Measurements from ENCODE around the gene MLST8. TPM values are rescaled to one million over a fixed set of nuclear protein-coding genes. Genes with fewer than 3 reads are reported as not detected.

Gene MLST8, protein sequence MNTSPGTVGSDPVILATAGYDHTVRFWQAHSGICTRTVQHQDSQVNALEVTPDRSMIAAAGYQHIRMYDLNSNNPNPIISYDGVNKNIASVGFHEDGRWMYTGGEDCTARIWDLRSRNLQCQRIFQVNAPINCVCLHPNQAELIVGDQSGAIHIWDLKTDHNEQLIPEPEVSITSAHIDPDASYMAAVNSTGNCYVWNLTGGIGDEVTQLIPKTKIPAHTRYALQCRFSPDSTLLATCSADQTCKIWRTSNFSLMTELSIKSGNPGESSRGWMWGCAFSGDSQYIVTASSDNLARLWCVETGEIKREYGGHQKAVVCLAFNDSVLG
- total RNA-seq (10 to 100 TPM; 10.6 to 29.2 TPM), polyA plus RNA-seq (ENCODE audit: insufficient read length in 2 of 2) (10 to 100 TPM; 76.6 to 80.9 TPM)
- long read RNA-seq, donor 1, transcript MLST8-215 (9 exons, 1,861 nt), result minor isoform, 5 of 41 reads
- long read RNA-seq, donor 1, transcript MLST8-232 (9 exons, 1,870 nt), result major isoform, 12 of 41 reads
- long read RNA-seq, donor 1, transcript MLST8-203 (9 exons, 1,691 nt), result minor isoform, 8 of 41 reads
- long read RNA-seq, donor 1, transcript MLST8-230 (8 exons, 2,116 nt), result minor isoform, 6 of 41 reads
- long read RNA-seq, donor 1, partial matches to known transcripts, result 0 of 41 reads
- long read RNA-seq, donor 1, other reads (novel, unspliced or antisense), result 0 of 41 reads
- long read RNA-seq, donor 2, partial matches to known transcripts, result 0 of 13 reads
- long read RNA-seq, donor 2, other reads (novel, unspliced or antisense), result 0 of 13 reads
- long read RNA-seq, donor 3, transcript MLST8-230 (8 exons, 2,116 nt), result minor isoform, 5 of 73 reads
- long read RNA-seq, donor 3, transcript MLST8-232 (9 exons, 1,870 nt), result major isoform, 6 of 73 reads
- long read RNA-seq, donor 3, partial matches to known transcripts, result 0 of 73 reads
- long read RNA-seq, donor 3, other reads (novel, unspliced or antisense), result 44 of 73 reads
- long read RNA-seq, donor 4, transcript MLST8-232 (9 exons, 1,870 nt), result major isoform, 8 of 31 reads
- long read RNA-seq, donor 4, partial matches to known transcripts, result 5 of 31 reads
- long read RNA-seq, donor 4, other reads (novel, unspliced or antisense), result 0 of 31 reads

DNA sequence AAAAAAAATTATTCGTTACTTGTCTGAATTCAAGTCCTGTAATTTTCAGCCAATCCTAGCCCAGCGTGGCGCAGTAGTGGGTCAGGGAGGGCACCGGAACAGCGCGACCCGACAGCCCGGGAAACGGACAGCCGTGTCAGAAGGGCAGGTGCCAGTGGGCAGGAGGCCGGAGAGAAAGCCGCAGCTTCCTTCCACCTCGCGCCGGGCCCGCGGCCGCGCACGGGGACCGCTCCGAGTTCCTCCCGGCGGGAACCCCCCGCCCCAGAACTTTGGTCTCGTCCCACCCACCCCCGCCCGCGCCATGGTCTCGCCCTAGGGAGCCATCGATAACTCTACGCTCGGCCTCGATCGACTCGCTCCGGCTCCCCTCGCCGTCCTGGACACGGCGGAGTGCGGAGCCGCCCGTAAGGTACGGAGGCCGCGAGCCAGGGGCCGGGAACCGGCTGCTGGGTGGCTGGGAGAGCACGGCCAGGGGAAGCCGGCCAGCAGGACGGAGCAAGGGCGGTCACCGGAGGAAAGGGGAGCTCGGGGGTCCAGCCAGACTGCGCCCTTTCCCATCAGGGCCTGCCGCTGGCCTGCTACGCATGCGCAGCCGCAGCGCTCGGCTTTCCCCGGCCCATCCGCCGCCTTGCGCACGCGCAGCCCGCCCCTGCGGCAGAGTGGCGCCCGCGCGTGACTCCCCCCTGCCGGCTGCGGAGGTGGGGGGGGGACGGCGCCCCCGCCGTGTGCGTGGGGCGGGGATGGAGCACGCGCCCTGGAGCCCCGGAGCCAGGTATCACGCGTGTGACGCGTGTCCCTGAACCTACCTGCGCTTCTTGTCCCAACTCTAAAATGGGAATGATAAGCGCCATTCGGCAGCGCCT, at the start of gene MLST8:
TSS of gene MLST8 (plus strand) at position 351 of the 863 bp plus-strand sequence. CDS start 632 bp downstream, outside the sequence.
- Histone ChIP-seq H3K36me3 (ENCODE audit: control insufficient read depth, insufficient read depth, low read length) (peaks cover 43% of the 10 kb centered on the region), H3K27ac (ENCODE audit: low read depth, low read length) (peak within 1 kb of the TSS; percentile 95), H3K4me3 (ENCODE audit: low read depth, low read length) (peak within 1 kb of the TSS; percentile 90), H3K4me1 (ENCODE audit: control insufficient read depth, insufficient read depth, low read length) (peaks cover 30% of the 10 kb centered on the region), H3K27me3 (ENCODE audit: control insufficient read depth, insufficient read depth, low read length) (no peaks in the 10 kb centered on the region), H3K9me3 (ENCODE audit: control insufficient read depth, insufficient read depth, low read length) (no peaks in the 10 kb centered on the region)
- WGBS (ENCODE audit: insufficient coverage), result under 1% methylated on average over 89 of the region's 93 CpGs
- peak; percentile 78 to 97 (median 83) for DNase-seq (ENCODE audit: low read depth in 4 of 6, low spot score in 6 of 6)

DNA sequence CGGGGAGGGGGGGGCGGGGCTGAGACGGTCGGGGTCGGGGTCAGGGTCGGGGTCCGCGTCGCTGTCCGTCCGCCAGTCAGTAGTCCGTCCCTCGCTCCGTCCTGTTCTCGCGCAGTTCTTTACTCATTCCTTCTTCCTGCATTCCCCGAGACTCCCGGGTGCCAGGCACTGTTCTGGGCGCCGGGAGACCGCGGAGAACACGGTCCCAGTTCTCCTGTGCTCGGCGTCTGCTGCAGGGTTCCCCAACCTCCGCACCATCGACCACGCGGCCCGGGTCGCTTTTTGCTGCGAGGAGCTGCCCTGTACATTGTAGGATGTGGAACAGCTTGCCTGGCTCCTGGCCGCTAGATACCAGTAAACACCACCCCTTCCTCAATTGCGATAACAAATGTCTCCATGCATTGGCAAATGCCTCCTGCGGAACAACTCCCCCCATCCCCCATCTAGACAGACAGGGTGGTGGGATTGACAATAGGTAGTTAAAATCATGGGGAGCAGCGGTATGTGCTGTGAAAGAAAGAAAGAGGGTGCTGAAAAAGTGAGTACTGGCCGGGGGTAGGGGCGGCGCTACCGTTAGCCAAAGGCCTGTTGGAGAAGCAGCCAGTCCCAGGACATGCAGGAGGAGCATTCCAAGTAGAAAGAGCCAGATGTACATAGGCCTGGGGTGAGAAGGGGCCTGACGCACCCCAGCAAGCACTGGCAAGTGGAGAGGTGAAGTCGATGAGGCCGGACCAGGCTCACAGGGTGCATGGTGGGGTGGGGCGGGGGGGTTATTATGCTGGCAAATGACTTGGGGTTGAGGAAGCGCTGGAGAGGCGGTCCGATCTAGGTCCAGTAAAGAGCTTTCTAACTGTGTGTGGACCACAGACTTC, 49.0 kb upstream of the MLST8 start:
- peak in 2 of 6 donors; percentile 36 to 68 for DNase-seq (ENCODE audit: low read depth in 4 of 6, low spot score in 6 of 6)
- WGBS (ENCODE audit: insufficient coverage), result 6% methylated on average over 35 of the region's 47 CpGs

DNA sequence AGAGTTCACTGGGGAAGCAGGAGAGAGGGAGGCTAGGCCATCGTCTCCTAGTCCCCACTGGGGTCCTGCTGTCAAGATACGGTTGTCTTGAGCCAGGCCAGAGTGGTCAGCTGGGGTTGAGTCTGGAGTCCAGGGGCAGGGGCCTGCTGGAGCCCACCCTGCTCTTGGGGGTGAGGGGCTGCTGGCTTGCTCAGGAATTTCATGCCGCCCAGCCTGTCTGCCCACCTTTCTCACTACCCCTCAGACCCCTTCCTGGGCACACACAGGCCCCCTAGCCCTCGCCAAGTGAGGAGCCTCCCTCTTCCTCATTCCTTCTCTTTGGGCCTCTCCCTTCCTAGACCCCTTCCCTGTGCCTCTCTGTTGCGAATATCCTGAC, 48.4 kb upstream of the MLST8 start:
- Histone ChIP-seq H3K27ac (ENCODE audit: low read depth, low read length) (peak overlapping the region; percentile 83), H3K9me3 (ENCODE audit: control insufficient read depth, insufficient read depth, low read length) (no peaks in the 10 kb centered on the region), H3K36me3 (ENCODE audit: control insufficient read depth, insufficient read depth, low read length) (peaks cover 62% of the 10 kb centered on the region), H3K4me1 (ENCODE audit: control insufficient read depth, insufficient read depth, low read length) (peaks cover 86% of the 10 kb centered on the region), H3K27me3 (ENCODE audit: control insufficient read depth, insufficient read depth, low read length) (no peaks in the 10 kb centered on the region), H3K4me3 (ENCODE audit: low read depth, low read length) (peak overlapping the region; percentile 62)
- WGBS (ENCODE audit: insufficient coverage), result 54% methylated on average over 4 of the region's 5 CpGs
- DNase-seq (ENCODE audit: low read depth in 4 of 6, low spot score in 6 of 6), result no peak

More for the DNA sequence above, 49.0 kb upstream of the MLST8 start:
- Histone ChIP-seq H3K4me1 (ENCODE audit: control insufficient read depth, insufficient read depth, low read length) (peaks cover 86% of the 10 kb centered on the region), H3K9me3 (ENCODE audit: control insufficient read depth, insufficient read depth, low read length) (no peaks in the 10 kb centered on the region), H3K36me3 (ENCODE audit: control insufficient read depth, insufficient read depth, low read length) (peaks cover 62% of the 10 kb centered on the region), H3K27ac (ENCODE audit: low read depth, low read length) (peak overlapping the region; percentile 83), H3K27me3 (ENCODE audit: control insufficient read depth, insufficient read depth, low read length) (no peaks in the 10 kb centered on the region), H3K4me3 (ENCODE audit: low read depth, low read length) (peak overlapping the region; percentile 62)

DNA sequence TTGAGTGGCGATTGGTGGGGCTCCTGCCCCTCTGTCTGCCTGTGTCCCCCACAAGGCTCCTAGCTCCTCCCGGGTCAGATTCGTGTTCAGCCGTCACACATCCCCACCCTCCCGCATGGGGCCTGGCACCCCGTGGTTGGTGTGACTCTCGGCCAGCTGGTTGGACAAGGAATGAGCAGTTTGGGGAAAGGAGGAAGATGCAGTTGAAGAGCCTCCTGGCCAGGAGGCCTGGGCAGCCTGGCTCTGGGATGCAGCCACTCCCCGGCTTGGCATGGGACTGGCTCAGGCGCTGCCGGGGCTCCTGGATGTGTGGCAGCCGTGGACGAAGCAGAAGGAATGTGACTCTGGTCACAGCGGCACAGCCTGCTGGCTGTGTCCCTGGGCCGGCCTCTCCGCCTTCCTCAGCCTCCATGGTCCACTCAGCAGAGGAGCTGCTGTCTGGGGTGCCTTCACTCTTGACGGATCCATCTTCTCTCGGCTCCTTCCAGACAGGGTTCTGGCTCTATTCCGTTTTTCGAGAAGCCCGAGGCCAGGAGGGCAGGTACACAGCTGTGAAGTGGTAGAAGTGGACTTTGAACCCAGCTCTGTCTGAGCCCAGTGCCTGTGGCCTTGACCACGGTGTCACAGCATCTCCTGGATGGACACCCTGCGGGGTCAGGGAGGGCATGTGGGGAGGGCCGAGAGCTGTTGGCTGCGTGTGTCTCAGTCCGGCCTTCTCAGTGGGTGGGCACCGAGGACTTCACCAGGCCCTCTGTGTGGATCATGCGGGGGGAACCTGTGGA, 47.6 kb upstream of the MLST8 start:
- Histone ChIP-seq H3K27me3 (ENCODE audit: control insufficient read depth, insufficient read depth, low read length) (no peaks in the 10 kb centered on the region), H3K9me3 (ENCODE audit: control insufficient read depth, insufficient read depth, low read length) (no peaks in the 10 kb centered on the region), H3K4me3 (ENCODE audit: low read depth, low read length) (no peak overlapping the region), H3K36me3 (ENCODE audit: control insufficient read depth, insufficient read depth, low read length) (peaks cover 62% of the 10 kb centered on the region), H3K4me1 (ENCODE audit: control insufficient read depth, insufficient read depth, low read length) (peaks cover 84% of the 10 kb centered on the region), H3K27ac (ENCODE audit: low read depth, low read length) (peak overlapping the region; percentile 91)
- no peak for DNase-seq (ENCODE audit: low read depth in 4 of 6, low spot score in 6 of 6)
- WGBS (ENCODE audit: insufficient coverage), result 81% methylated on average over 21 of the region's 27 CpGs

DNA sequence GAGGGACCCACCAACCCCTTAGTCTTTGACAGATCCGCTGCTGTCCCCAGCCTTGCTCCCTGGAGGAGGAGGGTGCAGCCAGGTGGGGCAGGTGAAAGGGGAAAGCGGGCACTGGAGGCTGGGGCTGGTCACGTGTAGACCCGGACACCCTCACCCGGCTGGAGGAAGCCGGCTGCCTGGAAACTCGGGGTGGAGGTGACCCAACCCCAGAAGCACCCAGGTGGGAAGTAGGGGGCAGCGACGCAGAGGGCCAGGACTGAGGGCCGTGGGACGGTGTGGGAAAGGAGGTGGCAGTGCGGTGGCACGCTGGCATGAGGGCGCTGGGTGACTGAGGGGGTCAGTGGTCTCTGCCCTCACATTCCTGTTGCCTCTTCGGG, 47.0 kb upstream of the MLST8 start:
- DNase-seq (ENCODE audit: low read depth in 4 of 6, low spot score in 6 of 6), result no peak
- Histone ChIP-seq H3K27me3 (ENCODE audit: control insufficient read depth, insufficient read depth, low read length) (no peaks in the 10 kb centered on the region), H3K9me3 (ENCODE audit: control insufficient read depth, insufficient read depth, low read length) (no peaks in the 10 kb centered on the region), H3K36me3 (ENCODE audit: control insufficient read depth, insufficient read depth, low read length) (peaks cover 62% of the 10 kb centered on the region), H3K27ac (ENCODE audit: low read depth, low read length) (peak overlapping the region; percentile 91), H3K4me3 (ENCODE audit: low read depth, low read length) (no peak overlapping the region), H3K4me1 (ENCODE audit: control insufficient read depth, insufficient read depth, low read length) (peaks cover 78% of the 10 kb centered on the region)
- WGBS (ENCODE audit: insufficient coverage), result 86% methylated on average over 14 of the region's 15 CpGs

DNA sequence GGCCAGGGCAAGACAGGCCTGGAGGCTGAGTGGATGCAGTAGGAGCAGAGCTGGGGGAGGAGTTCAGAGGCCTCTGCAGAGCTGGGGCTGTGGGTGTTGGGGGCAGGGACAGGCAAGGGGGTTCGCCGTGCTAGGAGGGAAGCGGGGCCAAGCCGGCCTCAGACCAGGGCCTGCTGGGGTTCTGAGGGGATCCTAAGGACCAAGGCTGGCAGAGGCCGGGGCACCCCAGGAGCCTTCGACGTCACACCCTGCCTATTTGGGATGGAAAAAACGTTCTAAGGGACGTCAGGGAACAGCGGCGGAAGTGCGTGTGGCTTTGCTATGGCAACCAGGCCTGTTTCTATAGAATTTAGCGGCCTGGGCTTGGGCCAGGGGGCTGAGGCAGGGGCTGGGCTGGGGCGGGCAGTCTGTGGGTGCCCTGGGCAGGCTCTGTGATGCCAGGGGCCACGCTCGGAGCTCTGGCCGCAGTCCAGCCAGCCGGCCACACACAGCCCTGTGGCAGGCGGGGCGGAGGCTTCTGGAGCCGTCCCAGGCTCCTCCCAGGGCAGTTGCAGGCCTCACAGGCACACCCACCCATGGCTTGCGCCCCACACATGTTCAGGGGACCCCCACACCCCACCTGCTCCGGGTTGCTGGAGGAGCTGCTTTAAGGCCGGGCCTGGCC, 45.9 kb upstream of the MLST8 start:
- H3K9me3 ChIP-seq (ENCODE audit: control insufficient read depth, insufficient read depth, low read length), result no peaks in the 10 kb centered on the region
- peak overlapping the region; percentile 91 for H3K27ac ChIP-seq (ENCODE audit: low read depth, low read length)
- DNase-seq (ENCODE audit: low read depth in 4 of 6, low spot score in 6 of 6), result peak in 5 of 6 donors; percentile 51 to 88 (median 71)
- H3K4me1 ChIP-seq (ENCODE audit: control insufficient read depth, insufficient read depth, low read length), result peaks cover 68% of the 10 kb centered on the region
- no peaks in the 10 kb centered on the region for H3K27me3 ChIP-seq (ENCODE audit: control insufficient read depth, insufficient read depth, low read length)
- H3K4me3 ChIP-seq (ENCODE audit: low read depth, low read length), result peak overlapping the region; percentile 21
- peaks cover 68% of the 10 kb centered on the region for H3K36me3 ChIP-seq (ENCODE audit: control insufficient read depth, insufficient read depth, low read length)
- WGBS (ENCODE audit: insufficient coverage), result 39% methylated on average over 22 of the region's 24 CpGs

DNA sequence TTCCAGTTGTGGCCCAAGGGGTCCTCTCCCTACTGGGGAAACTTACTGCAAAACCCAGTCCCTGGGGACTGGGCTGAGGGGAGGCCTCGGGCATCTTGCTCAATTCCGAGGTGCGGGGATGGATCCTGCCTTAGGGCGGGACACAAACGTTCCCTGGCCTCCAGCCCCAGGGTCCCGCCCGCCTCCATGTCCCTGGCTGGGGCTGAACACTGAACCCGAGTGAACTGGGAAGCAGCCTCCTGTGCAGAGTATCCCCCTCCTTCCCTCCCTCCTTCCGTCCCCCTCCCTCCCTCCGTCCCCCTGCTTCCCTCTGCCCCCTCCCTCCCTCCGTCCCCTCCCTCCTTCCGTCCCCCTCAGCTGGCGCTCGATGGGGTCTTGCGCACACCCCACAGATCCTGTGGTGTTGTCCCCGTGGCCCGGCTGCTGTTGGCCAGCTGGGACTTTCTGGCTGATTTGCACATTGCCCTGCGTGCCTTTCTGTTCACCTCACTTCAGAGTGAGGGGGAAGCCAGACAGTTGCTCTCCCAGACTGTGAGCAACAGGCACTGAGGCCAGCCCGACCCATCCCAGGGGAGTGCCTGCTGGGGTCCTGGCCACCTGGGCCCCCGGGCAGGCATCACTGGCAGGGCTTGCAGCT, 44.2 kb upstream of the MLST8 start:
- 44% methylated on average over 15 of the region's 20 CpGs for WGBS (ENCODE audit: insufficient coverage)
- Histone ChIP-seq H3K9me3 (ENCODE audit: control insufficient read depth, insufficient read depth, low read length) (no peaks in the 10 kb centered on the region), H3K4me1 (ENCODE audit: control insufficient read depth, insufficient read depth, low read length) (peaks cover 64% of the 10 kb centered on the region), H3K4me3 (ENCODE audit: low read depth, low read length) (no peak overlapping the region), H3K36me3 (ENCODE audit: control insufficient read depth, insufficient read depth, low read length) (peaks cover 82% of the 10 kb centered on the region), H3K27me3 (ENCODE audit: control insufficient read depth, insufficient read depth, low read length) (no peaks in the 10 kb centered on the region), H3K27ac (ENCODE audit: low read depth, low read length) (peak overlapping the region; percentile 47)
- DNase-seq (ENCODE audit: low read depth in 4 of 6, low spot score in 6 of 6), result no peak

All from spinal cord (tissue), 10 donors.